OCI-LY1 (cell line): ENCODE results near the gene APPBP2.

ENCODE experiments used
- H2AFZ ChIP-seq: fragments of 200-600 bp; sonication (generic), shearing (Covaris generic); 2 replicates; pipeline ENCODE4 v1.6.0; 2014; ENCODE audit warnings: antibody characterized with exemption, mild to moderate bottlenecking, low read length
- H3F3A ChIP-seq: fragments of 200-600 bp; sonication (generic), shearing (Covaris generic); 2 replicates; pipeline ENCODE4 v1.6.0; 2014; ENCODE audit warnings: mild to moderate bottlenecking, antibody characterized with exemption, low read length, moderate library complexity; ENCODE audit not compliant: insufficient read depth
- H3K27ac ChIP-seq: fragments of 200-600 bp; sonication (generic); 2 replicates; pipeline ENCODE4 v1.5.1; 2014; ENCODE audit warnings: low read length, mixed run types, mild to moderate bottlenecking, low read depth; ENCODE audit not compliant: poor library complexity, severe bottlenecking
- H3K27me3 ChIP-seq: fragments of 200-600 bp; sonication (generic); 2 replicates; pipeline ENCODE4 v1.6.0; 2014; ENCODE audit warnings: antibody characterized with exemption, mild to moderate bottlenecking, low read length, moderate library complexity; ENCODE audit not compliant: insufficient read depth
- H3K36me3 ChIP-seq: fragments of 200-600 bp; sonication (generic); 2 replicates; pipeline ENCODE4 v1.6.1; 2014; ENCODE audit warnings: mild to moderate bottlenecking, antibody characterized with exemption, low read length, moderate library complexity, mixed read lengths; ENCODE audit not compliant: insufficient read depth
- H3K4me1 ChIP-seq: fragments of 200-600 bp; sonication (generic); 2 replicates; pipeline ENCODE4 v1.5.1; 2014; ENCODE audit warnings: mild to moderate bottlenecking, low read length, moderate library complexity; ENCODE audit not compliant: insufficient read depth, severe bottlenecking
- H3K4me2 ChIP-seq: fragments of 200-600 bp; sonication (generic), shearing (Covaris generic); 2 replicates; pipeline ENCODE4 v1.6.1; 2014; ENCODE audit warnings: low read length
- H3K4me3 ChIP-seq: fragments of 200-600 bp; sonication (generic); 2 replicates; pipeline ENCODE4 v1.5.1; 2014; ENCODE audit warnings: low read length, low read depth, mild to moderate bottlenecking, mixed read lengths; ENCODE audit not compliant: poor library complexity, severe bottlenecking
- H3K79me2 ChIP-seq: fragments of 200-600 bp; shearing (Covaris generic); 2 replicates; pipeline ENCODE4 v1.6.1; 2016; ENCODE audit warnings: mixed run types, low read length, mixed read lengths; ENCODE audit not compliant: insufficient read depth
- H3K9ac ChIP-seq: fragments of 200-600 bp; sonication (generic), shearing (Covaris generic); 2 replicates; pipeline ENCODE4 v1.6.1; 2014; ENCODE audit warnings: mild to moderate bottlenecking, low read length, mixed read lengths
- H3K9me2 ChIP-seq: fragments of 200-600 bp; sonication (generic), shearing (Covaris generic); 2 replicates; pipeline ENCODE4 v1.6.1; 2014; ENCODE audit warnings: low read depth, mild to moderate bottlenecking, low read length, mixed read lengths
- H3K9me3 ChIP-seq: fragments of 200-600 bp; shearing (Covaris generic); 2 replicates; pipeline ENCODE4 v1.6.1; 2014; ENCODE audit warnings: low read length, mixed read lengths
- H4K20me1 ChIP-seq: fragments of 200-600 bp; sonication (generic), shearing (Covaris generic); 2 replicates; pipeline ENCODE4 v1.6.0; 2016; ENCODE audit warnings: mild to moderate bottlenecking, low read length; ENCODE audit not compliant: insufficient read depth
- CTCF ChIP-seq: fragments of 200-600 bp; sonication (generic), shearing (Covaris generic); IDR thresholded peaks from 2 replicates; pipeline ENCODE4 v1.5.1; 2017; ENCODE audit warnings: mild to moderate bottlenecking, antibody characterized with exemption, low read length, moderate library complexity, mixed read lengths
- EZH2 ChIP-seq: fragments of 200-600 bp; sonication (generic), shearing (Covaris generic); IDR thresholded peaks from 2 replicates; pipeline ENCODE4 v1.8.0; 2017; ENCODE audit warnings: borderline replicate concordance, mixed run types, mild to moderate bottlenecking, antibody characterized with exemption, low read length, moderate library complexity, mixed read lengths

APPBP2 gene

GRCh38 chr17:60534613-60535157 is 8.6 kb upstream of the APPBP2 start:
- no peaks in the 10 kb centered on the region for H3K36me3 ChIP-seq
- no peak overlapping the region for H3K27ac ChIP-seq
- H2AFZ ChIP-seq = no peak overlapping the region
- no peaks in the 10 kb centered on the region for H3K9me2 ChIP-seq
- H3K4me3 ChIP-seq = no peak overlapping the region
- TF ChIP-seq EZH2 = no peak
- no peak for TF ChIP-seq CTCF
- no peaks in the 10 kb centered on the region for H4K20me1 ChIP-seq
- H3F3A ChIP-seq = no peaks in the 10 kb centered on the region
- no peaks in the 10 kb centered on the region for H3K79me2 ChIP-seq
- H3K4me1 ChIP-seq = no peaks in the 10 kb centered on the region
- H3K4me2 ChIP-seq = no peak overlapping the region
- no peaks in the 10 kb centered on the region for H3K9me3 ChIP-seq
- no peaks in the 10 kb centered on the region for H3K27me3 ChIP-seq
- no peak overlapping the region for H3K9ac ChIP-seq

GRCh38 chr17:60534010-60534555 is 8.0 kb upstream of the APPBP2 start:
- Histone ChIP-seq H3K27ac (no peak overlapping the region), H3K4me2 (no peak overlapping the region), H3K4me1 (no peaks in the 10 kb centered on the region), H3K79me2 (no peaks in the 10 kb centered on the region), H3K9me3 (no peaks in the 10 kb centered on the region), H3K9ac (no peak overlapping the region), H3K36me3 (no peaks in the 10 kb centered on the region), H3K9me2 (no peaks in the 10 kb centered on the region), H4K20me1 (no peaks in the 10 kb centered on the region), H2AFZ (no peak overlapping the region), H3K4me3 (no peak overlapping the region), H3F3A (no peaks in the 10 kb centered on the region), H3K27me3 (no peaks in the 10 kb centered on the region)
- TF ChIP-seq CTCF = no peak
- TF ChIP-seq EZH2 = no peak

GRCh38 chr17:60529806-60530205 is 3.8 kb upstream of the APPBP2 start:
- Histone ChIP-seq H3K4me1 (peaks cover 12% of the 10 kb centered on the region), H3K4me2 (no peak overlapping the region), H3K79me2 (peaks cover 12% of the 10 kb centered on the region), H3K9ac (no peak overlapping the region), H3K36me3 (peaks cover 10% of the 10 kb centered on the region), H3K9me3 (no peaks in the 10 kb centered on the region), H3F3A (no peaks in the 10 kb centered on the region), H3K27ac (no peak overlapping the region), H3K4me3 (no peak overlapping the region), H2AFZ (no peak overlapping the region), H3K9me2 (no peaks in the 10 kb centered on the region), H4K20me1 (no peaks in the 10 kb centered on the region), H3K27me3 (no peaks in the 10 kb centered on the region)
- no peak for TF ChIP-seq CTCF
- TF ChIP-seq EZH2 = no peak
